HFF-Myc (cell line): ENCODE data around the gene SULT1C2.

Experiments used
- DNase-seq: peaks from one replicate; pipeline ENCODE4 v3.0.0-alpha.2; 2011; ENCODE audit warnings: low read depth; ENCODE audit errors: extremely low read depth
- H3K4me3 ChIP-seq: replicated peaks from 2 replicates; pipeline ENCODE4 v1.5.1; 2011; ENCODE audit warnings: low read depth, mild to moderate bottlenecking, control low read depth, low read length
- TF ChIP-seq, protein P1 (sequence below): IDR thresholded peaks from 2 replicates; pipeline ENCODE4 v1.5.1; 2012; ENCODE audit warnings: mild to moderate bottlenecking, low read depth, low read length, control low read depth; ENCODE audit errors: missing control alignments

Gene SULT1C2

DNA sequence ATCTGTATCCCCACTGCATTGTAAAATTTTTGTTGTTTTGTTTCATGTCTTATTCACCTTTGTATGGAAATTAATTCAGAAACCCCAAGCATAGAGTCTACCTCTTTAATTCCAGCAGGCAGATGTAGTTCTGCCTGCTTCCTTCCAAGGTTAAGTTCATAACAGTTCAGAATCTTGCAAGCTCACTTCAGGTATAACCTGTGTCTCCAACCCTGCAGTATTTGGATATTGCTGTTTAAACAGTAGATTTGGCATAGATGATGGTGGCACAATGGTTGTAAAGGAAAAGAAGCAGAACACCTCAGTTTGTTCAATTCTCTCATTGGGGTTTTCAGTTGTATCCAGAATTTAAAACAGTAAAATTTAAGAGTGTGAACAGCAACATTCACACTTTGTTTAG, 21.2 kb downstream of the SULT1C2 start:
- TF ChIP-seq, protein P1, sequence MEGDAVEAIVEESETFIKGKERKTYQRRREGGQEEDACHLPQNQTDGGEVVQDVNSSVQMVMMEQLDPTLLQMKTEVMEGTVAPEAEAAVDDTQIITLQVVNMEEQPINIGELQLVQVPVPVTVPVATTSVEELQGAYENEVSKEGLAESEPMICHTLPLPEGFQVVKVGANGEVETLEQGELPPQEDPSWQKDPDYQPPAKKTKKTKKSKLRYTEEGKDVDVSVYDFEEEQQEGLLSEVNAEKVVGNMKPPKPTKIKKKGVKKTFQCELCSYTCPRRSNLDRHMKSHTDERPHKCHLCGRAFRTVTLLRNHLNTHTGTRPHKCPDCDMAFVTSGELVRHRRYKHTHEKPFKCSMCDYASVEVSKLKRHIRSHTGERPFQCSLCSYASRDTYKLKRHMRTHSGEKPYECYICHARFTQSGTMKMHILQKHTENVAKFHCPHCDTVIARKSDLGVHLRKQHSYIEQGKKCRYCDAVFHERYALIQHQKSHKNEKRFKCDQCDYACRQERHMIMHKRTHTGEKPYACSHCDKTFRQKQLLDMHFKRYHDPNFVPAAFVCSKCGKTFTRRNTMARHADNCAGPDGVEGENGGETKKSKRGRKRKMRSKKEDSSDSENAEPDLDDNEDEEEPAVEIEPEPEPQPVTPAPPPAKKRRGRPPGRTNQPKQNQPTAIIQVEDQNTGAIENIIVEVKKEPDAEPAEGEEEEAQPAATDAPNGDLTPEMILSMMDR, result no peak
- DNase-seq, result no peak
- H3K4me3 ChIP-seq, result no peak overlapping the region

GRCh38 chr2:108314586-108315296, 26.0 kb downstream of the SULT1C2 start:
- DNase-seq, result no peak
- no peak overlapping the region for H3K4me3 ChIP-seq
- TF ChIP-seq, protein P1, result no peak

- DNase-seq, result no peak
- no peak overlapping the region for H3K4me3 ChIP-seq
- TF ChIP-seq, protein P1, result no peak
Observed at GRCh38 chr2:108315444-108315934, 26.8 kb downstream of the SULT1C2 start.

- H3K4me3 ChIP-seq, result no peak overlapping the region
- DNase-seq, result no peak
- TF ChIP-seq, protein P1, result no peak
Observed at GRCh38 chr2:108316033-108316432, 27.3 kb downstream of the SULT1C2 start.

- DNase-seq, result no peak
- TF ChIP-seq, protein P1, result no peak
- H3K4me3 ChIP-seq, result no peak overlapping the region
Observed at GRCh38 chr2:108316461-108317258, 28.0 kb downstream of the SULT1C2 start.

DNA sequence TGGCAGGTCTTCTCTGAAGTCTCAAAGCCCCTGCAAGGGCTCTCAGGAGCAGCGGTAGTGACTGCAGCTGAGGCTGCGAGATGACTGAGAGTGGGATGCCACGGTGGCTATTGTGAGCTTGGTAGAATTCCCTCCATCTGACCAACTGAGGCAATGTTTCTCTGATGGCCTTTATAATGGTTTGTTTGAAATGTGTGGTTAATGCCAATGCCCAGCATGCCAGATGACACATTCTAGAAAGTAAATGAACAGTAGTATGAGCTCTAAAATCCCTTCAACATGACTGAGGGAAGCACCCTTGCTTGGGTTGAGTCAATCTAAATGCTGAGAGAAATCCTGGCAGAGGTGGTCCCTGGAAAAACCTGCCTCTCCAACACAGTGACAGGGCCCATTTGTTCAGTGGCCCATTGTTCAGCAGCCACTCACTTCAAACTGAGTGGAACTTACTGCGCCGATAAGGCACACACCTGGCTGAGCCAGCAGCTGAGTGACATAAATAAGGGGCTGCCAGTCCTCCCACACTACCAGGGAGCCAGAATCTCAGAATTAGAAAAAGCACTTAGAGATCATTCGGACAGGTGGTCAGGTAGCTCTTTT, 31.7 kb downstream of the SULT1C2 start:
- no peak for DNase-seq

More for the DNA sequence above, 31.7 kb downstream of the SULT1C2 start:
- H3K4me3 ChIP-seq, result no peak overlapping the region
- TF ChIP-seq, protein P1, result no peak
